MM.1S (cell line): Measurements from ENCODE around the gene MMP7.

Experiments
- DNase-seq: peaks from one replicate; pipeline ENCODE4 v3.0.0-alpha.2; 2015
- H2AFZ ChIP-seq: fragments of 300-600 bp; sonication (generic); 2 replicates; pipeline ENCODE4 v1.6.0; 2016; ENCODE audit warnings: antibody characterized with exemption, low read length
- H3F3A ChIP-seq: fragments of 300-600 bp; sonication (generic); 2 replicates; pipeline ENCODE4 v1.6.1; 2016; ENCODE audit warnings: mild to moderate bottlenecking, antibody characterized with exemption, low read length, moderate library complexity, mixed read lengths; ENCODE audit not compliant: insufficient read depth
- H3K27ac ChIP-seq: fragments of 300-600 bp; sonication (generic); 2 replicates; pipeline ENCODE4 v1.5.1; 2016; ENCODE audit warnings: mild to moderate bottlenecking, low read length
- H3K27me3 ChIP-seq: fragments of 300-600 bp; sonication (generic); replicated peaks from 2 replicates; pipeline ENCODE4 v1.6.0; 2016; ENCODE audit warnings: low read length; ENCODE audit not compliant: insufficient read depth
- H3K36me3 ChIP-seq: fragments of 300-600 bp; sonication (generic); replicated peaks from 2 replicates; pipeline ENCODE4 v1.6.1; 2016; ENCODE audit warnings: mild to moderate bottlenecking, low read length, mixed read lengths; ENCODE audit not compliant: insufficient read depth
- H3K4me1 ChIP-seq: fragments of 300-600 bp; sonication (generic); 2 replicates; pipeline ENCODE4 v1.6.1; 2016; ENCODE audit warnings: low read length, mixed read lengths
- H3K4me2 ChIP-seq: fragments of 300-600 bp; sonication (generic); 2 replicates; pipeline ENCODE4 v1.6.0; 2016; ENCODE audit warnings: low read depth, low read length
- H3K4me3 ChIP-seq: fragments of 300-600 bp; sonication (generic); 2 replicates; pipeline ENCODE4 v1.5.1; 2016; ENCODE audit warnings: low read length, mixed read lengths
- H3K79me2 ChIP-seq: fragments of 300-600 bp; sonication (generic); 2 replicates; pipeline ENCODE4 v1.6.1; 2016; ENCODE audit warnings: mixed run types, low read length, mixed read lengths
- H3K9ac ChIP-seq: fragments of 300-600 bp; sonication (generic); 2 replicates; pipeline ENCODE4 v1.6.1; 2016; ENCODE audit warnings: low read length, mixed read lengths
- H3K9me2 ChIP-seq: fragments of 300-600 bp; sonication (generic); replicated peaks from 2 replicates; pipeline ENCODE4 v1.6.1; 2016; ENCODE audit warnings: mild to moderate bottlenecking, low read length, mixed read lengths; ENCODE audit not compliant: insufficient read depth
- H3K9me3 ChIP-seq: fragments of 300-600 bp; sonication (generic); replicated peaks from 2 replicates; pipeline ENCODE4 v1.6.1; 2016; ENCODE audit warnings: mild to moderate bottlenecking, low read length, mixed read lengths; ENCODE audit not compliant: insufficient read depth
- H4K20me1 ChIP-seq: fragments of 300-600 bp; sonication (generic); 2 replicates; pipeline ENCODE4 v1.6.1; 2016; ENCODE audit warnings: mild to moderate bottlenecking, low read length, moderate library complexity, mixed read lengths; ENCODE audit not compliant: insufficient read depth
- CTCF ChIP-seq: fragments of 300-600 bp; sonication (generic); IDR thresholded peaks from 2 replicates; pipeline ENCODE4 v1.5.1; 2016; ENCODE audit warnings: antibody characterized with exemption, low read length, mixed read lengths
- EZH2 ChIP-seq: fragments of 300-600 bp; sonication (generic); optimal IDR thresholded peaks from 2 replicates; pipeline ENCODE3; 2017; ENCODE audit warnings: low read depth, mild to moderate bottlenecking, antibody characterized with exemption, low read length, mixed read lengths
- EZH2phosphoT487 ChIP-seq: fragments of 300-600 bp; sonication (generic); IDR thresholded peaks from 2 replicates; pipeline ENCODE4 v1.6.1; 2018; ENCODE audit warnings: antibody characterized with exemption, low read length

MMP7 gene

DNA sequence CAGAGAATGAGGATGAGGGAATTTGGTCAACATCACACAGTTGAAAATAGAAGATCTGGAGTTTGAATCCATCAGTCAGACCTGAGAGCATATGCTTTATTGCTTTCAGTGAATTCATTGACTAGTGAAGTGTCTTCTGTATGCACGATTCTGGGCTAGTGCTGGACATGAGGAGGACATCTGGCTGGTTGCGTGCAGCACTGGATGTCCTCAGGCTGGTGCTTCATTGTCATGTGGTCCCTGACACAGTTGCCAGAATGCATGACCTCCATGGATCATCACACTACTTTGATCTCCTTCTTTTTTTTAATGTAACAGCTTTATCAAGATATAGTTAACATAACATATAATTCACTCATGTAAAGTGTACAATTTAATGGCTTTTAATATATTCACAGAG lies 44.5 kb upstream of the MMP7 start:
- no peak overlapping the region for H3K4me2 ChIP-seq
- no peaks in the 10 kb centered on the region for H3K36me3 ChIP-seq
- H3K9me3 ChIP-seq: no peaks in the 10 kb centered on the region
- H3K27me3 ChIP-seq: no peaks in the 10 kb centered on the region
- no peaks in the 10 kb centered on the region for H3K4me1 ChIP-seq
- H3K79me2 ChIP-seq: no peaks in the 10 kb centered on the region
- H3K27ac ChIP-seq: no peak overlapping the region
- no peak overlapping the region for H2AFZ ChIP-seq
- H4K20me1 ChIP-seq: no peaks in the 10 kb centered on the region
- H3K9me2 ChIP-seq: no peaks in the 10 kb centered on the region
- no peaks in the 10 kb centered on the region for H3F3A ChIP-seq
- DNase-seq: no peak
- no peak overlapping the region for H3K9ac ChIP-seq
- no peak for TF ChIP-seq EZH2phosphoT487
- TF ChIP-seq EZH2: no peak
- no peak for TF ChIP-seq CTCF
- H3K4me3 ChIP-seq: no peak overlapping the region

GRCh38 chr11:102573851-102574250 lies 43.3 kb upstream of the MMP7 start:
- H3K4me3 ChIP-seq: no peak overlapping the region
- H3K9me2 ChIP-seq: no peaks in the 10 kb centered on the region
- no peak overlapping the region for H2AFZ ChIP-seq
- no peaks in the 10 kb centered on the region for H3K4me1 ChIP-seq
- H4K20me1 ChIP-seq: no peaks in the 10 kb centered on the region
- no peaks in the 10 kb centered on the region for H3F3A ChIP-seq
- no peaks in the 10 kb centered on the region for H3K36me3 ChIP-seq
- no peaks in the 10 kb centered on the region for H3K27me3 ChIP-seq
- H3K4me2 ChIP-seq: no peak overlapping the region
- no peak overlapping the region for H3K9ac ChIP-seq
- TF ChIP-seq CTCF: no peak
- no peak for TF ChIP-seq EZH2
- no peak for TF ChIP-seq EZH2phosphoT487
- no peak overlapping the region for H3K27ac ChIP-seq
- no peak for DNase-seq
- H3K9me3 ChIP-seq: no peaks in the 10 kb centered on the region
- H3K79me2 ChIP-seq: no peaks in the 10 kb centered on the region

DNA sequence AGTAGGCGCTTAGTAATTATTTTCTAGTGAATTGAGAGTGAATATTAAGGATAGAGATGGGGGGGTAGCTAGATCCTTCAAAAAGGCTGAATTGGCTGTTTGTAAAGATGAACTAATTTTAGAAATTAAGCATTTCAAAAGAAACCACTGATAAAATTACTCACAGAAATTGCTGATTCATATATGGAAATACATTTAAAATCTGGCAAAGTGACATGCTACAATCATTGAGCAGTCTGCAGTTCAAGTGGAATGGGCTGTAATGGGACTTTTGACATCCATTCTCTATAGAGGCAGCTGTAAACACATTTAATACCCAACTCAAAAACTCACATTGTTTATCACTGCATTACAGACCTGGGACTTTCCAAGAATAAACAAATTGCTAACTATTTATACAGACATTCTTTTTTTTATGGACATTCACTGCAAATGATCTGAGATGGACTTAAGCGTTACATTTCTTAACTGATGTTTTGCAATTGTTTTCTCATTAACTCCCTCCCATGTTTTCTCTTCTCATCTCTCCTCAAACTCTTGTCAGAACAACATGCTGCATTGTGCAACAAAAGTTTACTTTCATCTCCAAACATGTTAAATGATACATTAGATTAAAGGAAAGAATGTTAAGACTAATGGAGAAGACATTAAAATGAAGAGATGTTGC lies 42.1 kb upstream of the MMP7 start:
- TF ChIP-seq EZH2phosphoT487: no peak
- TF ChIP-seq CTCF: no peak
- no peak for TF ChIP-seq EZH2
- no peaks in the 10 kb centered on the region for H3K79me2 ChIP-seq

More for the DNA sequence above, 42.1 kb upstream of the MMP7 start:
- Histone ChIP-seq H4K20me1 (no peaks in the 10 kb centered on the region), H3K9me3 (no peaks in the 10 kb centered on the region), H3F3A (no peaks in the 10 kb centered on the region), H3K36me3 (no peaks in the 10 kb centered on the region), H3K9me2 (no peaks in the 10 kb centered on the region), H2AFZ (no peak overlapping the region), H3K4me1 (no peaks in the 10 kb centered on the region), H3K9ac (no peak overlapping the region), H3K27ac (no peak overlapping the region), H3K27me3 (no peaks in the 10 kb centered on the region), H3K4me3 (no peak overlapping the region), H3K4me2 (no peak overlapping the region)
- no peak for DNase-seq
